SU-DHL-6 (cell line): ENCODE results near the gene TACC3.

Experiments used
- H2AFZ ChIP-seq: fragments of 200-600 bp; sonication (generic); 2 replicates; pipeline ENCODE4 v1.6.1; 2014; ENCODE audit warnings: low read depth, mild to moderate bottlenecking, moderate library complexity, mixed read lengths, antibody characterized with exemption, low read length; ENCODE audit not compliant: severe bottlenecking
- H3F3A ChIP-seq: fragments of 200-600 bp; shearing (Covaris generic); 2 replicates; pipeline ENCODE4 v1.6.0; 2016; ENCODE audit warnings: antibody characterized with exemption, mild to moderate bottlenecking; ENCODE audit not compliant: insufficient read depth
- H3K27ac ChIP-seq: fragments of 200-600 bp; sonication (generic); 2 replicates; pipeline ENCODE4 v1.5.1; 2016; ENCODE audit warnings: low read depth, mild to moderate bottlenecking, low read length, moderate library complexity, mixed read lengths
- H3K27me3 ChIP-seq: fragments of 200-600 bp; sonication (generic), shearing (Covaris generic); 2 replicates; pipeline ENCODE4 v1.6.0; 2014; ENCODE audit warnings: mild to moderate bottlenecking, low read length
- H3K36me3 ChIP-seq: fragments of 200-600 bp; sonication (generic); 2 replicates; pipeline ENCODE4 v1.6.1; 2014; ENCODE audit warnings: mild to moderate bottlenecking, low read length, mixed read lengths
- H3K4me2 ChIP-seq: fragments of 300-600, 200-600 bp; shearing (Covaris generic), sonication (generic); 2 replicates; pipeline ENCODE4 v1.6.0; 2014; ENCODE audit warnings: low read length, low read depth, mild to moderate bottlenecking; ENCODE audit not compliant: poor library complexity, severe bottlenecking
- H3K4me3 ChIP-seq: fragments of 200-600 bp; sonication (generic); 2 replicates; pipeline ENCODE4 v1.5.1; 2014; ENCODE audit warnings: antibody characterized with exemption, low read length, mild to moderate bottlenecking, mixed read lengths; ENCODE audit not compliant: insufficient read depth, poor library complexity, severe bottlenecking
- H3K79me2 ChIP-seq: fragments of 200-600 bp; sonication (generic); 2 replicates; pipeline ENCODE4 v1.6.1; 2014; ENCODE audit warnings: mild to moderate bottlenecking, low read length, moderate library complexity; ENCODE audit not compliant: insufficient read depth
- H3K9ac ChIP-seq: fragments of 200-600 bp; sonication (generic); 2 replicates; pipeline ENCODE4 v1.7.0; 2014; ENCODE audit warnings: mild to moderate bottlenecking, low read length
- H3K9me2 ChIP-seq: fragments of 200-600 bp; sonication (generic); replicated peaks from 2 replicates; pipeline ENCODE4 v1.6.1; 2014; ENCODE audit warnings: low read length; ENCODE audit not compliant: insufficient read depth
- H3K9me3 ChIP-seq: fragments of 200-600 bp; sonication (generic); 2 replicates; pipeline ENCODE4 v1.6.1; 2014; ENCODE audit warnings: low read length, mixed read lengths; ENCODE audit not compliant: insufficient read depth
- H4K20me1 ChIP-seq: fragments of 200-600 bp; sonication (generic); 2 replicates; pipeline ENCODE4 v1.6.1; 2014; ENCODE audit warnings: low read depth, mild to moderate bottlenecking, antibody characterized with exemption, low read length, moderate library complexity, mixed read lengths
- EZH2phosphoT487 ChIP-seq: fragments of 200-600 bp; sonication (generic), shearing (Covaris generic); conservative IDR thresholded peaks from 2 replicates; pipeline ENCODE4 v1.6.1; 2018; ENCODE audit warnings: mild to moderate bottlenecking, antibody characterized with exemption, low read length, moderate library complexity, mixed read lengths
- TF ChIP-seq, protein P1 (sequence below): fragments of 200-600 bp; sonication (generic); IDR thresholded peaks from one replicate; pipeline ENCODE4 v1.5.1; 2017; ENCODE audit warnings: antibody characterized with exemption, mild to moderate bottlenecking, low read length, moderate library complexity; ENCODE audit not compliant: insufficient read depth, poor library complexity, severe bottlenecking

TACC3 gene

DNA sequence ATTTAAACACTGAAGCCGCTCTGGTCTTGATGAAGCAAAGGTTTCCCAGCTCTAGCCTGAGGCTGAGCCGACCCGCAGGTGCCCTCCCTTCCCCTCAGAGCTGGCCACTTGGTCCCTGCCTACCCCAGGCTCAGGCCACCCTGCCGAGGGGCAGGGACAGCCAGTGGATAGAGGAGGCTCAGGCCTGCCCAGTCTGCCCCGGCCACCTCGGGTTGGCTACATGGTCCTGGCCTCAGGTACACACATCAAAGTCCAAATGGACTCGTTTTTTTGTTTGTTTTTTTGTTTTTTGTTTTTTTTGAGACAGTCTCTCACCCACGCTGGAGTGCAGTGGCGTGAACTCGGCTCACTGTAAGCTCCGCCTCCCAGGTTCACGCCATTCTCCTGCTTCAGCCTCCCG lies 23.8 kb downstream of the TACC3 start:
- Histone ChIP-seq H3K4me3 (no peak overlapping the region), H3K79me2 (no peaks in the 10 kb centered on the region), H2AFZ (no peak overlapping the region), H3K36me3 (0 out of 2 replicates have a peak, but pooled peaks cover 4% of the 10 kb centered on the region), H4K20me1 (no peaks in the 10 kb centered on the region), H3K9me2 (no peaks in the 10 kb centered on the region), H3K27ac (no peak overlapping the region), H3K4me2 (no peak overlapping the region), H3K9me3 (no peaks in the 10 kb centered on the region), H3F3A (peaks cover 13% of the 10 kb centered on the region), H3K27me3 (no peaks in the 10 kb centered on the region), H3K9ac (no peak overlapping the region)
- TF ChIP-seq EZH2phosphoT487, result no peak
- TF ChIP-seq, protein P1, sequence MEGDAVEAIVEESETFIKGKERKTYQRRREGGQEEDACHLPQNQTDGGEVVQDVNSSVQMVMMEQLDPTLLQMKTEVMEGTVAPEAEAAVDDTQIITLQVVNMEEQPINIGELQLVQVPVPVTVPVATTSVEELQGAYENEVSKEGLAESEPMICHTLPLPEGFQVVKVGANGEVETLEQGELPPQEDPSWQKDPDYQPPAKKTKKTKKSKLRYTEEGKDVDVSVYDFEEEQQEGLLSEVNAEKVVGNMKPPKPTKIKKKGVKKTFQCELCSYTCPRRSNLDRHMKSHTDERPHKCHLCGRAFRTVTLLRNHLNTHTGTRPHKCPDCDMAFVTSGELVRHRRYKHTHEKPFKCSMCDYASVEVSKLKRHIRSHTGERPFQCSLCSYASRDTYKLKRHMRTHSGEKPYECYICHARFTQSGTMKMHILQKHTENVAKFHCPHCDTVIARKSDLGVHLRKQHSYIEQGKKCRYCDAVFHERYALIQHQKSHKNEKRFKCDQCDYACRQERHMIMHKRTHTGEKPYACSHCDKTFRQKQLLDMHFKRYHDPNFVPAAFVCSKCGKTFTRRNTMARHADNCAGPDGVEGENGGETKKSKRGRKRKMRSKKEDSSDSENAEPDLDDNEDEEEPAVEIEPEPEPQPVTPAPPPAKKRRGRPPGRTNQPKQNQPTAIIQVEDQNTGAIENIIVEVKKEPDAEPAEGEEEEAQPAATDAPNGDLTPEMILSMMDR, result no peak

DNA sequence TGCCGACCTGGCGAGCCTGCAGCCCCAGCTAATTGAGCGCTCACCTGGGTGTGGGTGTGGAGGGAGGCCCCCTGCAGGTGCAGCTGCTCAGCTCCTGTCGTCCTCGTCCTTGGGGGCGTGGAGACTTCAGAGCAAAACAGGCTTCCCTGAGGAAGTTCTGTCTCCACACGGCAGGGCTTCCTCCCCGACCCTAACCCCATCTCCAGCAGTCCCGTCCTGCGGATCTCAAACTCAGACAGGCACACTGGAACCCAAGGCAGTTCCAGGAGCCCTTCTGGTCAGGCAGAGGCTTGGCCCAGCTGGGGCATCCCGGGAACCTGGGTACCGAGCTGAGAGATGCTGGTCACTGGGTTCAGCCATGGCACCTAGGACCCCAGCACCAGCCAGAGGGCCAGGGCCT lies 24.4 kb downstream of the TACC3 start:
- H2AFZ ChIP-seq, result no peak overlapping the region
- no peaks in the 10 kb centered on the region for H4K20me1 ChIP-seq
- H3K9ac ChIP-seq, result no peak overlapping the region
- H3K4me2 ChIP-seq, result no peak overlapping the region
- H3K9me2 ChIP-seq, result no peaks in the 10 kb centered on the region
- H3K4me3 ChIP-seq, result no peak overlapping the region
- H3K79me2 ChIP-seq, result no peaks in the 10 kb centered on the region
- H3K27ac ChIP-seq, result no peak overlapping the region
- H3K27me3 ChIP-seq, result no peaks in the 10 kb centered on the region
- 0 out of 2 replicates have a peak, but pooled peaks cover 3% of the 10 kb centered on the region for H3K36me3 ChIP-seq
- peaks cover 13% of the 10 kb centered on the region for H3F3A ChIP-seq
- TF ChIP-seq EZH2phosphoT487, result no peak
- TF ChIP-seq, protein P1, result no peak
- no peaks in the 10 kb centered on the region for H3K9me3 ChIP-seq

DNA sequence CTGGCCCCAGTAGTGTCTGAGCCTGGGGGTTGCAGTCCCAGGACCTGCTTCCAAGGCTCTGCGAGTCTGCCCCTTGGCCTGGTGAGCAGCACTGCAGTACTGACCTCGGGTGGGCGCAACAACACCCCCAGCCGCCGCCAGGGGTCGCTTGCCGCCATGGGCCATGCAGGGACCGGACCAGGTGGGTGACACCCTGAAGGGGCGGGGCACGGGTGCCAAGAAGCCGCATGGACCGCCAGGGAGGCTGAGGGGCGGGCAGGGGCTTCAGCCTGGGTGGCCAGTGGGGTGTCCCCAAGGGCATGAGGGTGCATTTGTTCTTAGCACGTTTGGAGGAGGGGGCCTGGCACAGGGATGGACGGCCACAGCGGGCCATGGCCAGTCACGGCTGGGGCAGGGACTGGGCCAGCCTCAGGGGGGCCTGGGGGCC lies 25.0 kb downstream of the TACC3 start:
- Histone ChIP-seq H3K36me3 (no peaks in the 10 kb centered on the region), H3K27ac (no peak overlapping the region), H3K9me3 (no peaks in the 10 kb centered on the region), H4K20me1 (no peaks in the 10 kb centered on the region), H3K9ac (no peak overlapping the region), H3K27me3 (no peaks in the 10 kb centered on the region), H3K9me2 (no peaks in the 10 kb centered on the region), H3K4me2 (no peak overlapping the region), H2AFZ (no peak overlapping the region), H3K79me2 (no peaks in the 10 kb centered on the region), H3F3A (peaks cover 13% of the 10 kb centered on the region), H3K4me3 (no peak overlapping the region)
- TF ChIP-seq EZH2phosphoT487, result no peak
- TF ChIP-seq, protein P1, result peak; percentile 92
